Testis (tissue), 2 donors: ENCODE data around the gene CERT1.

Experiments used
- POLR2A ChIP-seq: fragments of 450-650 bp; IDR thresholded peaks from one replicate; pipeline ENCODE4 v1.6.1; 2017; ENCODE audit warnings: antibody characterized with exemption, mild to moderate bottlenecking, moderate library complexity
- TF ChIP-seq, protein P1 (sequence below), 3 experiments: fragments of 450-650 bp in 2 of 3; fragments of 200-600 bp in 1 of 3; sonication (generic) in 1 of 3; IDR thresholded peaks; one replicate each; pipeline ENCODE4 v1.5.1; 2016 to 2019; ENCODE audit warnings: antibody characterized with exemption in 3 of 3, mild to moderate bottlenecking in 2 of 3, moderate library complexity in 1 of 3

GRCh38 chr5:75355236-75355635 is 156.2 kb downstream of the CERT1 start:
- TF ChIP-seq, protein P1, sequence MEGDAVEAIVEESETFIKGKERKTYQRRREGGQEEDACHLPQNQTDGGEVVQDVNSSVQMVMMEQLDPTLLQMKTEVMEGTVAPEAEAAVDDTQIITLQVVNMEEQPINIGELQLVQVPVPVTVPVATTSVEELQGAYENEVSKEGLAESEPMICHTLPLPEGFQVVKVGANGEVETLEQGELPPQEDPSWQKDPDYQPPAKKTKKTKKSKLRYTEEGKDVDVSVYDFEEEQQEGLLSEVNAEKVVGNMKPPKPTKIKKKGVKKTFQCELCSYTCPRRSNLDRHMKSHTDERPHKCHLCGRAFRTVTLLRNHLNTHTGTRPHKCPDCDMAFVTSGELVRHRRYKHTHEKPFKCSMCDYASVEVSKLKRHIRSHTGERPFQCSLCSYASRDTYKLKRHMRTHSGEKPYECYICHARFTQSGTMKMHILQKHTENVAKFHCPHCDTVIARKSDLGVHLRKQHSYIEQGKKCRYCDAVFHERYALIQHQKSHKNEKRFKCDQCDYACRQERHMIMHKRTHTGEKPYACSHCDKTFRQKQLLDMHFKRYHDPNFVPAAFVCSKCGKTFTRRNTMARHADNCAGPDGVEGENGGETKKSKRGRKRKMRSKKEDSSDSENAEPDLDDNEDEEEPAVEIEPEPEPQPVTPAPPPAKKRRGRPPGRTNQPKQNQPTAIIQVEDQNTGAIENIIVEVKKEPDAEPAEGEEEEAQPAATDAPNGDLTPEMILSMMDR (IDR thresholded peaks at IDR 0.05) = no peak
- no peak for TF ChIP-seq POLR2A
